ENCODE measurements around the gene C9orf57. TPM values are rescaled to one million over a fixed set of nuclear protein-coding genes. Genes with fewer than 3 reads are reported as not detected.

C9orf57 gene
- total and polyA plus RNA-seq, 7 experiments from 2014 or later = not detected

GRCh38 chr9:72065076-72065475 lies 4.7 kb upstream of the C9orf57 start:
- Histone ChIP-seq H3K4me3 (ENCODE audit: low read length) (no peak overlapping the region), H3K9me3 (ENCODE audit: control insufficient read depth in 2 of 3, low read length in 3 of 3) (no peaks in the 10 kb centered on the region), H3K36me3 (ENCODE audit: control insufficient read depth in 2 of 3, insufficient read depth in 3 of 3, low read length in 3 of 3) (no peaks in the 10 kb centered on the region), H3K27ac (ENCODE audit: low read depth, low read length) (no peak overlapping the region), H3K4me1 (ENCODE audit: control insufficient read depth in 2 of 2, insufficient read depth in 2 of 2, low read length in 2 of 2) (no peaks in the 10 kb centered on the region), H3K27me3 (ENCODE audit: control insufficient read depth in 2 of 2, insufficient read depth in 2 of 2, low read length in 2 of 2) (peaks cover 0 to 2% of the 10 kb centered on the region in 2 donors)
- ChIA-PET POLR2A (no interaction called here), CTCF (no interaction called here)
- H3K27me3 Mint-ChIP-seq = peaks cover 0 to 38% (median 25%) of the 10 kb centered on the region in 5 donors
- H3K4me3 Mint-ChIP-seq = no peak overlapping the region
- no peaks in the 10 kb centered on the region for H3K36me3 Mint-ChIP-seq
- H3K9me3 Mint-ChIP-seq = peaks cover 0 to 10% (median 2%) of the 10 kb centered on the region in 11 donors
- no peak overlapping the region for H3K27ac Mint-ChIP-seq
- no peaks in the 10 kb centered on the region for H3K4me1 Mint-ChIP-seq
- DNase-seq (no peak), ATAC-seq (no peak)
- intact Hi-C loops (cut with micrococcal nuclease) = no loop called here

DNA sequence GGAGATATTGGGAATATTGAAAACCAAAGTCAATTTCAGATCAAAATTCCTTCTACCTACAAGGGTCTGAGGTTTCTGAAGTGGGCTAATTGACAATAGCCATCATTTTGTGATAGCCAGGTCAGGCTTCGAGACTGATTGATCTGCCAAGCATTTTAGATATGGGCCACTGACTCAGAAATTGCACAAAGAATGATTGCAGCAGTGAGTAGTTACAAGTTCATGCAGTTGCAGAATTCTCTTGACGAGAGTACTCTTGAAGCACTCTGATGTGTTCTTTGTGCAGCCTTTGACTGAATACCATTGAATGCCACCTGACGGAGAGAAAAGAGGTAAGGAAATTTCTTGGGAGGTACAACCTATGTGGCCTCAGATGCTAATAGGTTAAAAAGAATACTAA lies 8.3 kb downstream of the C9orf57 start:
- no peak for DNase-seq
- H3K36me3 Mint-ChIP-seq = no peaks in the 10 kb centered on the region
- Histone ChIP-seq H3K4me1 (ENCODE audit: control insufficient read depth in 2 of 2, insufficient read depth in 2 of 2, low read length in 2 of 2) (no peaks in the 10 kb centered on the region), H3K4me3 (ENCODE audit: low read length) (no peak overlapping the region), H3K27ac (ENCODE audit: low read depth, low read length) (no peak overlapping the region), H3K9me3 (ENCODE audit: control insufficient read depth in 2 of 3, low read length in 3 of 3) (no peaks in the 10 kb centered on the region), H3K27me3 (ENCODE audit: control insufficient read depth in 2 of 2, insufficient read depth in 2 of 2, low read length in 2 of 2) (no peaks in the 10 kb centered on the region), H3K36me3 (ENCODE audit: control insufficient read depth in 2 of 3, insufficient read depth in 3 of 3, low read length in 3 of 3) (no peaks in the 10 kb centered on the region)
- no peak overlapping the region for H3K4me3 Mint-ChIP-seq
- ATAC-seq = no peak
- H3K9me3 Mint-ChIP-seq = peaks cover 0 to 2% (median 0%) of the 10 kb centered on the region in 11 donors
- intact Hi-C loops (cut with micrococcal nuclease) = no loop called here
- H3K27ac Mint-ChIP-seq = no peak overlapping the region
- H3K27me3 Mint-ChIP-seq = peaks cover 0 to 5% (median 0%) of the 10 kb centered on the region in 5 donors
- ChIA-PET CTCF (interaction anchor here (1.2 kb wide), 1 partner anchor 13 kb away, joined by 6 read pairs; no protein-coding TSS in a partner anchor), POLR2A (no interaction called here)
- H3K4me1 Mint-ChIP-seq = no peaks in the 10 kb centered on the region

GRCh38 chr9:72048850-72049249 lies 11.6 kb downstream of the C9orf57 start:
- H3K9me3 ChIP-seq (ENCODE audit: control insufficient read depth in 2 of 3, low read length in 3 of 3) = no peaks in the 10 kb centered on the region
- no peak for ATAC-seq
- DNase-seq = no peak
- intact Hi-C loops (cut with micrococcal nuclease) = no loop called here
- H3K27me3 ChIP-seq (ENCODE audit: control insufficient read depth in 2 of 2, insufficient read depth in 2 of 2, low read length in 2 of 2) = no peaks in the 10 kb centered on the region
- no peaks in the 10 kb centered on the region for H3K4me1 ChIP-seq (ENCODE audit: control insufficient read depth in 2 of 2, insufficient read depth in 2 of 2, low read length in 2 of 2)
- no peaks in the 10 kb centered on the region for H3K36me3 ChIP-seq (ENCODE audit: control insufficient read depth in 2 of 3, insufficient read depth in 3 of 3, low read length in 3 of 3)
- Mint-ChIP-seq H3K9me3 (no peaks in the 10 kb centered on the region), H3K36me3 (no peaks in the 10 kb centered on the region), H3K4me3 (no peak overlapping the region), H3K4me1 (no peaks in the 10 kb centered on the region), H3K27me3 (peaks cover 0 to 13% (median 0%) of the 10 kb centered on the region in 5 donors), H3K27ac (no peak overlapping the region)
- ChIA-PET POLR2A (no interaction called here), CTCF (no interaction called here)
- no peak overlapping the region for H3K4me3 ChIP-seq (ENCODE audit: low read length)
- H3K27ac ChIP-seq (ENCODE audit: low read depth, low read length) = no peak overlapping the region

DNA sequence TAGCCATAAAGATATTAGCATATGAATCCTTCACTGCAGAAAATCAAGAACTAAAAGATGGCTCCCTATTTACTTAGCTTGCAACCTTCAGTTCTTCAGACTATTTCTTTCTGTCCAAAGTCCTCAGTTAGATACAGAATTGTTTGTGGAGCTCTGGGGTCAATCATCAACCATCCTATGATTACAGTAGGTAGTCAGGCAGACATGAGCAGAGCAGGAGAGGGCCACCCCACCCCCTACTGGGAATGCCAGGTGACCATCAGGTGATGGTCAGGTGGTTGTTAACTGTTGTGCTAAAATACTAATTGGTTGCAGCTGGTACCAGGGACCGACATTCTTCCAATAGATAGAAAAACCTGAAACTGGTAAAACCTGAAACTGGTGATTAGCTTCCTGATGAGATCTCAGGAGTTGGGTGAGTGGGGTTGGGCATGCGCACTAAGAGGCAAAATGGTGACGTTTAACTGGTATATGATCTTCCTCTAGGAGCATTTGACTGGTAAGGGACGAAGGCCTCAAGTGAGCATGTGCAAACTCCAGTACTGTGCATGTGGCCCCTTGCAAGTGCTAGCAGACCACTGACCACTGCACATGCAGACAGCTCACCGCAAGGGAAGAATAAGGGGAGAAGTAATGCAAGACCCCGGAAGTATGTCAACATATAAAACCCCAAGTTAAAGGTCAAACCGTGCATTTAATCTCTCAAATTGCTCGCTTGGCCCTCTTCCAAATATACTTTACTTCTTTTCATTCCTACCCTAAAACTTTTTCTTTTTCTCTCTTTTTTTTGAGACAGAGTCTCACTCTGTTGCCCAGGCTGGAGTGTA lies 13.6 kb downstream of the C9orf57 start:
- H3K4me1 Mint-ChIP-seq = no peaks in the 10 kb centered on the region
- H3K27ac ChIP-seq (ENCODE audit: low read depth, low read length) = no peak overlapping the region
- intact Hi-C loops (cut with micrococcal nuclease) = no loop called here
- H3K9me3 Mint-ChIP-seq = no peaks in the 10 kb centered on the region
- H3K27ac Mint-ChIP-seq = no peak overlapping the region
- DNase-seq = no peak
- peaks cover 0 to 13% (median 4%) of the 10 kb centered on the region in 5 donors for H3K27me3 Mint-ChIP-seq
- ChIA-PET POLR2A (no interaction called here), CTCF (interaction anchor here (0.7 to 1.2 kb wide), 3 partner anchors 8 to 551 kb away, joined by 3 to 5 read pairs (median 3); no protein-coding TSS in a partner anchor)
- no peaks in the 10 kb centered on the region for H3K36me3 Mint-ChIP-seq
- H3K9me3 ChIP-seq (ENCODE audit: control insufficient read depth in 2 of 3, low read length in 3 of 3) = no peaks in the 10 kb centered on the region
- no peak overlapping the region for H3K4me3 ChIP-seq (ENCODE audit: low read length)
- H3K36me3 ChIP-seq (ENCODE audit: control insufficient read depth in 2 of 3, insufficient read depth in 3 of 3, low read length in 3 of 3) = no peaks in the 10 kb centered on the region
- no peak for ATAC-seq
- no peaks in the 10 kb centered on the region for H3K4me1 ChIP-seq (ENCODE audit: control insufficient read depth in 2 of 2, insufficient read depth in 2 of 2, low read length in 2 of 2)
- H3K27me3 ChIP-seq (ENCODE audit: control insufficient read depth in 2 of 2, insufficient read depth in 2 of 2, low read length in 2 of 2) = no peaks in the 10 kb centered on the region
- no peak overlapping the region for H3K4me3 Mint-ChIP-seq

DNA sequence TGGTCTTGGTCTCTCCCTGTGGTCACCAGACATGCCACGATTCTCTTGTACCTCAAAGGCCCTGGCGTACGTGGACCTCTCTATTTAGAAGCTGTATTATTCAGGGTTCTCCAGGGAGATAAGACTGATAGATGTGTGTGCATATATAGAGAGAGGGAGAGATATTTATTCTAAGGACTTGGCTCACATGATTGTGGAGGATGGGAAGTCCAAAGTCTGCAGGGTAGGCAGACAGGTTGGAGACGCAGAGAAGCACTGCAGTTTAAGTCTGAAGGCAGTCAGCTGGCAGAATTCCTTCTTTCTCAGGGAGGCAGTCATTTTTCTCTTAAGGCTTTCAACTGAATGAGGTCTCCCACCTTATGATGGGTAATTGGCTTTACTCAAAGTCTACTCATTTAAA lies 16.3 kb downstream of the C9orf57 start:
- peaks cover 0 to 3% of the 10 kb centered on the region in 2 donors for H3K4me1 ChIP-seq (ENCODE audit: control insufficient read depth in 2 of 2, insufficient read depth in 2 of 2, low read length in 2 of 2)
- no peaks in the 10 kb centered on the region for H3K36me3 Mint-ChIP-seq
- H3K36me3 ChIP-seq (ENCODE audit: control insufficient read depth in 2 of 3, insufficient read depth in 3 of 3, low read length in 3 of 3) = no peaks in the 10 kb centered on the region
- ChIA-PET POLR2A (no interaction called here), CTCF (no interaction called here)
- no peaks in the 10 kb centered on the region for H3K9me3 ChIP-seq (ENCODE audit: control insufficient read depth in 2 of 3, low read length in 3 of 3)
- no peak overlapping the region for H3K4me3 ChIP-seq (ENCODE audit: low read length)
- no peak for ATAC-seq
- H3K27ac ChIP-seq (ENCODE audit: low read depth, low read length) = no peak overlapping the region
- peak overlapping the region in 1 of 9 donors; percentile 16 for H3K27ac Mint-ChIP-seq
- no peaks in the 10 kb centered on the region for H3K27me3 ChIP-seq (ENCODE audit: control insufficient read depth in 2 of 2, insufficient read depth in 2 of 2, low read length in 2 of 2)
- H3K9me3 Mint-ChIP-seq = no peaks in the 10 kb centered on the region
- no peak overlapping the region for H3K4me3 Mint-ChIP-seq
- peaks cover 0 to 4% (median 2%) of the 10 kb centered on the region in 7 donors for H3K4me1 Mint-ChIP-seq
- DNase-seq = no peak
- peaks cover 2 to 18% (median 4%) of the 10 kb centered on the region in 5 donors for H3K27me3 Mint-ChIP-seq
- intact Hi-C loops (cut with micrococcal nuclease) = no loop called here

- Mint-ChIP-seq H3K36me3 (no peaks in the 10 kb centered on the region), H3K27me3 (peaks cover 4 to 22% (median 6%) of the 10 kb centered on the region in 5 donors), H3K4me1 (peaks cover 0 to 7% (median 4%) of the 10 kb centered on the region in 7 donors), H3K4me3 (no peak overlapping the region), H3K27ac (no peak overlapping the region), H3K9me3 (no peaks in the 10 kb centered on the region)
- H3K4me3 ChIP-seq (ENCODE audit: low read length) = no peak overlapping the region
- H3K4me1 ChIP-seq (ENCODE audit: control insufficient read depth in 2 of 2, insufficient read depth in 2 of 2, low read length in 2 of 2) = peaks cover 0 to 3% of the 10 kb centered on the region in 2 donors
- no peaks in the 10 kb centered on the region for H3K36me3 ChIP-seq (ENCODE audit: control insufficient read depth in 2 of 3, insufficient read depth in 3 of 3, low read length in 3 of 3)
- CTCF ChIA-PET = no interaction called here
- ATAC-seq (no peak), DNase-seq (no peak)
- no peaks in the 10 kb centered on the region for H3K27me3 ChIP-seq (ENCODE audit: control insufficient read depth in 2 of 2, insufficient read depth in 2 of 2, low read length in 2 of 2)
- intact Hi-C loops (cut with micrococcal nuclease) = no loop called here
- no peak overlapping the region for H3K27ac ChIP-seq (ENCODE audit: low read depth, low read length)
- POLR2A ChIA-PET = no interaction called here
- H3K9me3 ChIP-seq (ENCODE audit: control insufficient read depth in 2 of 3, low read length in 3 of 3) = no peaks in the 10 kb centered on the region
These were observed 16.8 kb downstream of the C9orf57 start for GRCh38 chr9:72043576-72043975.

GRCh38 chr9:72042928-72043327 lies 17.5 kb downstream of the C9orf57 start:
- H3K4me1 Mint-ChIP-seq = peaks cover 0 to 7% (median 4%) of the 10 kb centered on the region in 7 donors
- peaks cover 0 to 3% of the 10 kb centered on the region in 2 donors for H3K4me1 ChIP-seq (ENCODE audit: control insufficient read depth in 2 of 2, insufficient read depth in 2 of 2, low read length in 2 of 2)
- H3K4me3 Mint-ChIP-seq = no peak overlapping the region
- H3K27ac Mint-ChIP-seq = no peak overlapping the region
- H3K36me3 Mint-ChIP-seq = no peaks in the 10 kb centered on the region
- H3K27me3 Mint-ChIP-seq = peaks cover 4 to 22% (median 6%) of the 10 kb centered on the region in 5 donors
- H3K27me3 ChIP-seq (ENCODE audit: control insufficient read depth in 2 of 2, insufficient read depth in 2 of 2, low read length in 2 of 2) = no peaks in the 10 kb centered on the region
- POLR2A ChIA-PET = no interaction called here
- H3K27ac ChIP-seq (ENCODE audit: low read depth, low read length) = no peak overlapping the region
- no peaks in the 10 kb centered on the region for H3K9me3 ChIP-seq (ENCODE audit: control insufficient read depth in 2 of 3, low read length in 3 of 3)
- no peak overlapping the region for H3K4me3 ChIP-seq (ENCODE audit: low read length)
- CTCF ChIA-PET = no interaction called here
- intact Hi-C loops (cut with micrococcal nuclease) = no loop called here
- no peaks in the 10 kb centered on the region for H3K9me3 Mint-ChIP-seq
- H3K36me3 ChIP-seq (ENCODE audit: control insufficient read depth in 2 of 3, insufficient read depth in 3 of 3, low read length in 3 of 3) = no peaks in the 10 kb centered on the region
- ATAC-seq (no peak), DNase-seq (no peak)

Data from naive thymus-derived CD4-positive, alpha-beta T cell (primary cell).